A549 (cell line): ENCODE measurements around the gene GMCL2. TPM values are rescaled to one million over a fixed set of nuclear protein-coding genes. Genes with fewer than 3 reads are reported as not detected.

Source experiments
- ATAC-seq, 2 experiments: fragments of 200-7000 bp in 1 of 2; fragments of >200 bp in 1 of 2; cut with Nextera tagmentation in 1 of 2; cut with Tn5 transposase in 1 of 2; 3 replicates each; pipeline versions ENCODE4 v1.8.0 to v1.9.1; 2018 to 2020; ENCODE audit warnings: mild to moderate bottlenecking in 1 of 2, moderate library complexity in 1 of 2
- CTCF ChIA-PET: fragments of 300-600 bp; sonication (Branson Sonifier 250); formaldehyde crosslinking; extraction: SDS; loops from one replicate; lab custom pipeline; 2021; ENCODE audit warnings: antibody characterized with exemption, inconsistent platforms; lab: Yijun Ruan, JAX
- POLR2A ChIA-PET: fragments of 350-600 bp; formaldehyde crosslinking; extraction: SDS; loops from one replicate; lab custom pipeline; 2021; ENCODE audit warnings: antibody characterized with exemption, inconsistent platforms; lab: Yijun Ruan, JAX
- DNase-seq, 2 experiments: peaks; one replicate each; pipeline versions ENCODE4 v3.0.0 to v3.0.0-alpha.2; 2011 to 2016; ENCODE audit warnings: low read depth in 1 of 2, low spot score in 1 of 2
- FAIRE-seq: peaks from 2 replicates; lab custom pipeline; 2011; peaks lifted over from hg19 to GRCh38; lab: Jason Lieb, UNC
- H3K27ac ChIP-seq, 2 experiments: fragments of >200 bp; sonication (Bioruptor Twin); formaldehyde crosslinking; 3 replicates each; pipeline ENCODE4 v1.5.1; 2016 to 2017
- H3K4me1 ChIP-seq: fragments of >200 bp; sonication (Bioruptor Twin); formaldehyde crosslinking; 3 replicates; pipeline ENCODE4 v1.6.1; 2016
- H3K4me2 ChIP-seq: fragments of >200 bp; sonication (Bioruptor Twin); formaldehyde crosslinking; 3 replicates; pipeline ENCODE4 v1.6.1; 2016
- H3K4me3 ChIP-seq: fragments of >200 bp; sonication (Bioruptor Twin); formaldehyde crosslinking; 3 replicates; pipeline ENCODE4 v1.5.1; 2016
- H3K9me3 ChIP-seq: fragments of >200 bp; sonication (Bioruptor Twin); formaldehyde crosslinking; 3 replicates; pipeline ENCODE4 v1.6.1; 2016
- BCL3 ChIP-seq: fragments of >200 bp; sonication (Bioruptor Twin); formaldehyde crosslinking; IDR thresholded peaks from 3 replicates; pipeline ENCODE4 v1.6.1; 2016
- FOXS1 ChIP-seq: fragments of 250-450 bp; sonication (Bioruptor Pico); IDR thresholded peaks from 2 replicates; pipeline ENCODE4 v1.5.0; 2020; ENCODE audit warnings: mild to moderate bottlenecking, moderate library complexity
- HOXA7 ChIP-seq: fragments of 250-450 bp; sonication (Bioruptor Pico); IDR thresholded peaks from 2 replicates; pipeline ENCODE4 v1.5.0; 2020; ENCODE audit warnings: mild to moderate bottlenecking, moderate library complexity
- HOXB13 ChIP-seq: fragments of 250-450 bp; sonication (Bioruptor Pico); IDR thresholded peaks from 2 replicates; pipeline ENCODE4 v1.5.0; 2020; ENCODE audit warnings: low read depth, mild to moderate bottlenecking, moderate library complexity
- JUN ChIP-seq, 2 experiments: fragments of >200 bp; sonication (Bioruptor Twin); formaldehyde crosslinking; IDR thresholded peaks; 2 replicates in 1 of 2; 3 replicates in 1 of 2; pipeline ENCODE4 v1.6.1; 2016 to 2017
- JUNB ChIP-seq: fragments of >200 bp; sonication (Bioruptor Twin); formaldehyde crosslinking; IDR thresholded peaks from 2 replicates; pipeline ENCODE4 v1.6.1; 2016
- MYC ChIP-seq: IDR thresholded peaks from 2 replicates; pipeline ENCODE4 v1.6.1; 2012; ENCODE audit warnings: mild to moderate bottlenecking, inconsistent platforms, low read length, improper control_type of control experiment, borderline replicate concordance
- PHF8 ChIP-seq: fragments of 200-600 bp; sonication (generic); IDR thresholded peaks from 2 replicates; pipeline ENCODE4 v1.6.1; 2016; ENCODE audit warnings: low read depth, mild to moderate bottlenecking, antibody characterized with exemption, moderate library complexity, borderline replicate concordance
- POLR2AphosphoS2 ChIP-seq: conservative IDR thresholded peaks from 2 replicates; pipeline ENCODE4 v1.6.1; 2012; ENCODE audit warnings: low read length, improper control_type of control experiment, inconsistent platforms
- RARB ChIP-seq: fragments of 250-450 bp; sonication (Bioruptor Pico); IDR thresholded peaks from 2 replicates; pipeline ENCODE4 v1.8.0; 2021; ENCODE audit warnings: mild to moderate bottlenecking, moderate library complexity
- TFCP2L1 ChIP-seq: fragments of 250-450 bp; sonication (Bioruptor Pico); IDR thresholded peaks from 2 replicates; pipeline ENCODE4 v1.5.0; 2021; ENCODE audit warnings: mild to moderate bottlenecking
- TP53 ChIP-seq: fragments of 250-450 bp; sonication (Bioruptor Pico); IDR thresholded peaks from 2 replicates; pipeline ENCODE4 v1.5.0; 2021; ENCODE audit warnings: mild to moderate bottlenecking, moderate library complexity
- ZSCAN20 ChIP-seq: fragments of 250-450 bp; sonication (Bioruptor Pico); IDR thresholded peaks from 2 replicates; pipeline ENCODE4 v1.8.0; 2022; ENCODE audit warnings: mild to moderate bottlenecking, moderate library complexity
- WGBS: methylation state at CpG from one replicate; pipeline ENCODE4 v1.1.6; 2017; ENCODE audit errors: missing lambda C conversion rate; 5-methylcytosine and 5-hydroxymethylcytosine counted together
- polyA plus RNA-seq, 4 experiments: library from polyadenylated mRNA; depleted of rRNA in 3 of 4; stranded (reverse); fragments of >200 nt; fragmentation: RNase III in 1 of 4; extraction: RNeasy Plus Mini Kit Qiagen cat#74134 plus additional on column Dnase treatment in 1 of 4; gene quantifications; 2 replicates in 3 of 4; 3 replicates in 1 of 4; pipeline ENCODE4 v1.2.3, GENCODE V29; 2011 to 2017

GMCL2 gene
- polyA plus RNA-seq, 2 of the 4 experiments (the other 2 are of a cell fraction), result not detected

GRCh38 chr5:178215280-178216002, 28.3 kb upstream of the GMCL2 start:
- FAIRE-seq (no peak), DNase-seq (no peak), ATAC-seq (peak in 1 of 2 experiments; percentile 4; a peak in 3 of 6 replicates)
- CTCF ChIA-PET, result interaction anchor here (2.2 kb wide), 1 partner anchor 11 kb away, joined by 4 read pairs; the partner anchor contains the start of gene HNRNPAB
- H3K4me1 ChIP-seq, result 0 out of 3 replicates have a peak, but pooled peaks cover 4% of the 10 kb centered on the region
- no peak overlapping the region for H3K4me3 ChIP-seq
- H3K4me2 ChIP-seq, result no peak overlapping the region
- no peaks in the 10 kb centered on the region for H3K9me3 ChIP-seq
- TF ChIP-seq POLR2AphosphoS2 (peak; percentile 15; the same call in 1 of the 2 replicates), MYC (no peak)
- H3K27ac ChIP-seq, result no peak overlapping the region
- 92% methylated on average over 12 of the region's 13 CpGs for WGBS
- POLR2A ChIA-PET, result interaction anchor here (2.6 kb wide), 1 partner anchor 11 kb away, joined by 9 read pairs; the partner anchor contains the start of gene HNRNPAB

- H3K9me3 ChIP-seq, result no peaks in the 10 kb centered on the region
- FAIRE-seq (no peak), DNase-seq (no peak), ATAC-seq (peak; percentile 5 to 8; a peak in 3 of 6 replicates)
- H3K4me2 ChIP-seq, result no peak overlapping the region
- H3K4me1 ChIP-seq, result 0 out of 3 replicates have a peak, but pooled peaks cover 4% of the 10 kb centered on the region
- CTCF ChIA-PET, result interaction anchor here (1.3 kb wide), 1 partner anchor 21 kb away, joined by 6 read pairs; no protein-coding TSS in a partner anchor
- no peak overlapping the region for H3K27ac ChIP-seq
- no peak overlapping the region for H3K4me3 ChIP-seq
- TF ChIP-seq JUN (IDR thresholded peaks at IDR 0.05) (peak in 1 of 2 experiments; percentile 26; a peak in 1 of 5 replicates), PHF8 (no peak), RARB (CRISPR knock-in tag) (no peak), ZSCAN20 (CRISPR knock-in tag) (no peak), FOXS1 (CRISPR knock-in tag) (no peak), TP53 (no peak), HOXA7 (CRISPR knock-in tag) (0 out of 2 replicates have a peak, but pooled peaks have one; percentile 42), HOXB13 (CRISPR knock-in tag) (no peak), TFCP2L1 (CRISPR knock-in tag) (peak; percentile 78; the same call in 1 of the 2 replicates)
- POLR2A ChIA-PET, result interaction anchor here (2.3 to 2.6 kb wide), 2 partner anchors 10 kb away, joined by 9 to 18 read pairs; partner anchors contain the start of gene HNRNPAB
- WGBS, result 96% methylated on average over 6 of the region's 6 CpGs
These were observed 27.1 kb upstream of the GMCL2 start for GRCh38 chr5:178214160-178214803.

- TF ChIP-seq HOXB13 (CRISPR knock-in tag) (no peak), JUNB (no peak)
- CTCF ChIA-PET, result interaction anchor here (1.3 kb wide), 1 partner anchor 21 kb away, joined by 6 read pairs; no protein-coding TSS in a partner anchor
- no peak; a peak in 1 of 6 replicates for ATAC-seq
These were observed 26.6 kb upstream of the GMCL2 start for GRCh38 chr5:178213748-178214151.

GRCh38 chr5:178213003-178213461, 25.9 kb upstream of the GMCL2 start:
- no peak for FAIRE-seq
- CTCF ChIA-PET, result interaction anchor here (1.3 kb wide), 1 partner anchor 22 kb away, joined by 6 read pairs; no protein-coding TSS in a partner anchor
- no peaks in the 10 kb centered on the region for H3K9me3 ChIP-seq
- peak in 1 of 2 experiments; percentile 6; a peak in 3 of 6 replicates for ATAC-seq
- TF ChIP-seq TP53, result 0 out of 2 replicates have a peak, but pooled peaks have one; percentile 9
- no peak for TF ChIP-seq BCL3
- peak; percentile 57; the same call in 1 of the 2 replicates for TF ChIP-seq POLR2AphosphoS2
- POLR2A ChIA-PET, result interaction anchor here (1.4 to 2.3 kb wide), 2 partner anchors 9 to 19 kb away, joined by 4 to 18 read pairs; partner anchors contain the start of genes HNRNPAB and PHYKPL
- WGBS, result 92% methylated on average over 4 of the region's 4 CpGs
- H3K27ac ChIP-seq, result no peak overlapping the region
- no peak overlapping the region for H3K4me2 ChIP-seq
- H3K4me3 ChIP-seq, result no peak overlapping the region
- H3K4me1 ChIP-seq, result peaks cover 8% of the 10 kb centered on the region; the same call in 1 of the 3 replicates
- DNase-seq, result no peak

More at GRCh38 chr5:178213748-178214151, 26.6 kb upstream of the GMCL2 start:
- Histone ChIP-seq H3K4me2 (no peak overlapping the region), H3K4me3 (no peak overlapping the region), H3K9me3 (no peaks in the 10 kb centered on the region), H3K4me1 (0 out of 3 replicates have a peak, but pooled peaks cover 4% of the 10 kb centered on the region), H3K27ac (no peak overlapping the region)
- FAIRE-seq (no peak), DNase-seq (no peak)
- 89% methylated on average over 7 of the region's 8 CpGs for WGBS
- POLR2A ChIA-PET, result interaction anchor here (1.4 to 2.3 kb wide), 2 partner anchors 9 to 19 kb away, joined by 4 to 18 read pairs; partner anchors contain the start of genes HNRNPAB and PHYKPL
